Ramos (cell line): ENCODE data around the gene TPST1.
"Not testable (repeated sequence)": the region's sequence is repeated elsewhere in the genome, so short reads cannot be mapped to it uniquely, and the experiment has no call there.

Source experiments
- in situ Hi-C: fragments of 300-500 bp; cut with MboI; formaldehyde crosslinking; loops from one replicate; pipeline ENCODE4 v1.14.3; 2022; ENCODE audit warnings: low sequenced_read_pairs; ENCODE audit not compliant: unreplicated experiment

The TPST1 gene

DNA sequence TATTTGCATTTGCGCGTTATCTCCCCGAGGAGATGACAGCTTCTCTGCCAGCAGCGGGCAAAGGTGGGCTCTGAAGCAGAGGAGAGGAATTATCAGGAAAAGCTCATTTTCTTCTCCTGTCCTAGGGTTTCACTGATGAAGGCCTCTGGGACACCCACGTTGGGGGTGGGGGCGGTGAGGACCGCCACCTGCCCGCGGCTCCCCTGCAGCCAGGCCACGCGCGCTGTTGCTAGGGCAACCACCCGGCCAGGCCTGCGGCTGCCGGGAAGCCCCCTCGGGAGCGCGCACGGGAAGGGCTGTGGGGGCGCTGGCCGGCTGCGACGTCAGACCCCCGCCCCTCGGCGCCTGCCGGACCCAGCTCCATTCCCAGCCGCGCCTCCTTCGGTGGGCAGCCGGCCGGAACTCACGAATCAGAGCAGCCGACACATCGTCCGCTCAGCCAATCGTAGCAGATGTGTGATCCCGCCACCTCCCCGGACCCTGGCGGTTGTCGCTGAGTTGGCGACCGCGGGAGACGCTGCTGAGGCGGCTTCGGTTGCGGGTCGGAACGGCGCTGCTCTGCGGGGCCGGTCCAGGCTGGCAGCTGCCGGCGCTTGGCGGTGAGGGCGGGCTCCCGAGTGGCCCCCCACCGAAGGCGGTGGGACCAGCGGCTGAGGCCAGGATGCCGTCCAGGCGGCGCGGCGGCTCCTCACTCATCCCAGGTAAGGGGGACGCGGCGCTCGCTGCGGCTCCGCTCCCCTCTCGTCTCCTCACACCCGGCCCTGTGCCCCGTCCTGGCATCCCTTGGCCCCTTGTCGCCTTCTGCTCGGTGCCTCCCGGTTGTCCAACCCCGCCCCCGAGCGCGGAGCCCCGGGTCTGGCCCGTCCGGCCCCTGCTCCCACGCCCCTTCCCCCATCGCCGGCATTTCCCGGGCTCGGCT, at the start of gene TPST1:
Gene TPST1 (plus strand): TSS at position 513 of the 919 bp plus-strand sequence. CDS start 35,092 bp downstream, outside the sequence.
- in situ Hi-C loops, result no loop called here

DNA sequence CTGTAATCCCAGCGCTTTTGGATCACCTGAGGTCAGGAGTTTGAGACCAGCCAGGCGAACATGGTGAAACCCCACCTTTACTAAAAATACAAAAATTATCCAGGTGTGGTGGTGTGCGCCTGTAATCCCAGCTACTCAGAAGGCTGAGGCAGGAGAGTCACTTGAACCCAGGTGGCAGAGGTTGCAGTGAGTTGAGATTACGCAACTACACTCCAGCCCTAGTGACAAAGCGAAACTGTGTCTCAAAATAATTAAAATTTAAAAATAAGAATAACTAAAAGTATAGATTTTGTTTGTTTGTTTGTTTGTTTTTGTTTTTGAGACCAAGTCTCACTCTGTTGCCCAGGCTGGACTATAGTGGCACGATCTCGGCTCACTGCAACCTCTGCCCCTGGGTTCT, 49.1 kb upstream of the TPST1 start:
- in situ Hi-C loops, result not testable (repeated sequence)

DNA sequence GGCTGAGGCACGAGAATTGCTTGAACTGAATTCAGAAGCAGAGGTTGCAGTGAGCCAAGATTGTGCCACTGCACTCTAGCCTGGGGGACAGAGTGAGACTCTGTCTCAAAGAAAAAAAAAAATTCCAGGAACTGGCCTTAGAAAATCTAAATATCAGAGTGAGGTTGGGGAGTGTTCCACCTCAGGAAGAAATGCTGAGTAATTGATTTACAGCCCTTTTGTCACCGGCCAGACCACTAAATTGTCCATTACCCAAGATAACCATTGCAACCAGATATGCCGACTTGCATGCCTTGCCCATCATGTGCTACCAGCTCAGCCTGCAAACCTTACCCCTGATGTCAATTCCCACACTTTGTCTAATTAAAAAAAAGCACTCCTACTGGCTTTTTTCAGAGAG, 48.1 kb upstream of the TPST1 start:
- in situ Hi-C loops, result no loop called here

DNA sequence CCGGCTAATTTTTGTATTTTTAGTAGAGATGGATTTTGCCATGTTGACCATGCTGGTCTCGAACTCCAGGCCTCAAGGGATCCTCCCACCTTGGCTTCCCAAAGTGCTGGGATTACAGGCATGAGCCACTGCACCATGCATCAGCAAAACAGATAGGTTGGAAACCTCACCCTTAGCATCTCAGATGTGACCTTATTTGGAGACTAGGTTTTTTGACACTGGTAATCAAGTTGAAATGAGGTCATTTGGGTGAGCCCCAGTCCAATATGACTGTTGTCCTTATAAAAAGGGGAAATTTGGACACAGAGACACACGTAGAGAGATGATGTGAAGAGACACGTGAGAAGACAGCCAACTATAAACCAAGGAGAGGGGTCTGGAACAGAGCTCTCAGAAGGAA, 42.5 kb upstream of the TPST1 start:
- in situ Hi-C loops, result no loop called here

DNA sequence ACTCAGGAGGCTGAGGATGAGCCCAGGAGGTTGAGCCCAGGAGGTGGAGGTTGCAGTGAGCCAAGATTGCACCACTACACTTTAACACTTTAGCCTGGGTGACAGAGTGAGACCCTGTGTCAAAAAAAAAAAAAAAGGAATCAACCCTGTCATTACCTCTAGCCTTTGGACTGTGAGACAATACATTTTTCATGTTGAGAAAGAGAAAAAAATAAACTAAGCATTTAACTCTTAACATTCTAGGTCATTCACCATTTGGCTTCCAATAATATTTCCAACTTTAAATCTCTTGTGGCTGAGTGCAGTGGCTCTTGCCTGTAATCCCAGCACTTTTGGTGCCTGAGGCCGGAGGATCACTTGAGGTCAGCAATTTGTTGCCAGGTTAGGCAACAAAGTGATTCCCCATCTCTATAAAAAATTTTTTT, 41.9 kb upstream of the TPST1 start:
- in situ Hi-C loops, result no loop called here

DNA sequence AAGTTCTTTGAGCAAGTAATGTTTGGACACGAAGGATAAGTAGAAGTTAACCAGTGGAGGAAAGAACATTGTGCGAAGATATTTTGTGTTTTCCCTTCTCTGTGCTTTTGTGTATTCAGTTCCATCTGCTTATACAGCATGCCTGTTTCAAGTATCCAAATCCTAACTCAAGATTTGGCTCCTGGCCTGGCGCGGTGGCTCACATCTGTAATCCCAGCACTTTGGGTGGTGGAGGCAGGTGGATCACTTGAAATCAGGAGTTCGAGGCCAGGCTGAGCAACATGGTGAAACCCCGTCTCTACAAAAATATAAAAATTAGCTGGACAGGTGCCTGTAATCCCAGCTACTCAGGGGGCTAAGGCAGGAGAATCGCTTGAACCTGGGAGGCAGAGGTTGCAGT, 40.8 kb upstream of the TPST1 start:
- in situ Hi-C loops, result no loop called here

DNA sequence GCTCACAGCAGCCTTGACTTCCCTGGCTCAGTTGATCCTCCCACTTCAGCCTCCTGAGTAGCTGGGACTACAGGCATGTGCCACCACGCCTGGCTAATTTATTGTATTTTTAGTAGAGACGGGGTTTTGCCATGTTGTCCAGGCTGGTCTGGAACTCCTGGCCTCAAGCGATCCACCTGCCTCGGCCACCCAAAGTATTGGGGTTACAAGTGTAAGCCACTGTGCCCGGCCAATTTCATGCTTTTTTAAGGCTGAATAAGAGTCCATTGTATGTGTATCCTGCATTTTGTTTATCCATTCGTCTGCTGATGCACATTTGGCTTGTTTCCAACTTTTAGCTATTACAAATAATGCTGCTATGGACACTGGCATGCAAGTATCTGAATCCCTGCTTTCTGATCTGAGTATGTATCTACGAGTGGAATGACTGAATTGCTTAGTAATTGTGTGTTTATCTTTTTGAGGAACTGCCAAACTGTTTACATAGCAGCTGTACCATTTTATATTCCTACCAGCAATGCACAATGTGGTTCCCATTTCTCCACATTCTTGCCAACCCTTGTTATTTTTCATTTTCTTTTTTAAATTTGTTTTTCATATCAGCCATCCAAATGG, 37.3 kb upstream of the TPST1 start:
- in situ Hi-C loops, result no loop called here

DNA sequence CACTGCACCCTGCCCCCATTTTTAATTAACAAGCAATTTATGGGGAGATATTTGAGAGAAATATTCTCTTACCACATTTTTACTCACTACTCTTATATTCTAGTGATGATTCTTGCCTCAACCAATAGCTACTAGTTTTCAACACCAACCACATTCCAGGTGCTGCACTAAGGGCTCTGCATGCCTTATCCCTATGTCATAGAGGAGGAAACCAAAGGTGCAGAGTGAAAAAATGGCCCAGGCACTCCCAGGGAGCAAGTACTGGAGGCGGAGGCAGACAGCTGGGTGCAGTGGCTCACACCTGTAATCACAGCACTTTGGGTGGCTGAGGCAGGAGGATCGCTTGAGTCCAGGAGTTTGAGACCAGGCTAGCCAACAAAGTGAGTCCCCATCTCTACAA, 35.5 kb upstream of the TPST1 start:
- in situ Hi-C loops, result no loop called here

DNA sequence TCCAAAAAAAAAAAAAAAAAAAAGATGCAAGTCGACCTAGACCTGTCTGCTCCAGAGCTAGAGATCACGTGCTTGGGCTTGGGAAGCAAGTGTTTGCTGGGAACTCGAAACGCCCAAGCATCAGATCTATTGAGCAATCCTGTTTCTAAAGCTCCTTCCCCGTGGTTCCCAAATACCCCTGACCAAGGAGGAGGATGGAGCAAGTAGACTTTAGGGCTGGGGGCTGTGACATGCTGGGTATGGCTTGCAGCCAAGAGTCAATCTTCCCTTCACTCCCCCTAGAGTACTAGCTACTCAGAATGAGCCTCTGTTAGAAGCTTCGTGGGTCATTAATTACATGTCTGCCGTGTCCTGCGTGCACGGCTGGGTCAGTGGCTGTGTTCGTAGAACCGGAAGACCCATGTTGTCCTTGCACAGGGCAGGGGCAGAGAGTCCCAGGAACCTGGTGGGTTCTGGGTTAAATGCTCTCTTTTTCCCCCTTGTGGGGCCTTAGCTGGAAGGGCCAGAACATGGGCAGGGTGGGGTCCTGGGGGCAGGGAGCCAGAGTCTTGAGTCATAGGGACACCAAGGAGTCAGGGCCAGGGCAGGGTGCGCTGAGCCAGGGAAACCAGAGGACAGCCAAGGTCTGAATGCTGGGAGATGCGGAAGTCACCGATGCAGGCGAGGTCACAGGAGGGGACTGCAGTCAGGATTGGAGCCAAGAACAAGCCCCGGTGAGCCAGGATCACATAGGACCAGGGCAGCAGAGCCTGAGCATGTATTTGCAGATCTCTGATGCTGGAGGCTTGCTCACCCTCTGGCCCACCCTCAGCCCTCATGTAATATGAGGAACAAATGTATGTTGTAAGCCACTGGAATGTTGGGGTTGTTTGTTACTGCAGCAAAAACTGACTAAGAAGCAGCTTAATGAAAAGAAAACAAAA, 34.6 kb upstream of the TPST1 start:
- in situ Hi-C loops, result no loop called here

DNA sequence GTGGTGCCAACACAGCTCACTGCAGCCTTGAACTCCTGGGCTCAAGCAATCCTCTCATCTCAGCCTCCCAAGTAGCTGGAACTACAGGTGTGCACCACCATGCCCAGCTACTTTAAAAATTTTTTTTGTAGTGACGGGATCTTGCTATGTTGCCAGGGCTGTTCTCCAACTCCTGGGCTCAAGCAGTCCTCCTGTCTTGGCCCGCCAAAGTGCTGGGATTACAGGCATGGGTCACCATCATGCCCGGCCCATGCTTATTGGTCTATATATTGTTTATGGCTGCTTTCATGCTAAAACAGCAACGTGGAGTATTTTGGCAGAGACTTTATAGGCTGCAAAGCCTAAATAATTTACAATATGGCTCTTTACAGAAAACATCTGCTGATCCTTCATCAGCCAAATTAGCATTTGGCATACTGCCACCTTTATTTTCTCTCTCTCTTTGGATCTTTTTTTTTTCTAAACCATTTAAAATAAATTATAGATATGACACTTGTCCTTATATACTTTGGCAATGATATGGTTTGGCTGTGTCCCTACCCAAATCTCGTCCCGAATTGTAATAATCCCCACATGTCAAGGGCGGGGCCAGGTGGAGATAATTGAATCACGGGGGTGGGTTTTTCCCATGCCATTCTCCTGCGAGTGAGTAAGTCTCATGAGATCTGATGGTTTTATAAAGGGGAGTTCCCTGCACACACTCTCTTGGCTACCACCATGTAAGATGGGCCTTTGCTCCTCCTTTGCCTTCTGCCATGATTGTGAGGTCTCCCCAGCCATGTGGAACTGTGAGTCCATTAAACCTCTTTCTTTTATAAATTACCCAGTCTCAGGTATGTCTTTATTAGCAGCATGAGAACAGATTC, 32.4 kb upstream of the TPST1 start:
- in situ Hi-C loops, result not testable (repeated sequence)

DNA sequence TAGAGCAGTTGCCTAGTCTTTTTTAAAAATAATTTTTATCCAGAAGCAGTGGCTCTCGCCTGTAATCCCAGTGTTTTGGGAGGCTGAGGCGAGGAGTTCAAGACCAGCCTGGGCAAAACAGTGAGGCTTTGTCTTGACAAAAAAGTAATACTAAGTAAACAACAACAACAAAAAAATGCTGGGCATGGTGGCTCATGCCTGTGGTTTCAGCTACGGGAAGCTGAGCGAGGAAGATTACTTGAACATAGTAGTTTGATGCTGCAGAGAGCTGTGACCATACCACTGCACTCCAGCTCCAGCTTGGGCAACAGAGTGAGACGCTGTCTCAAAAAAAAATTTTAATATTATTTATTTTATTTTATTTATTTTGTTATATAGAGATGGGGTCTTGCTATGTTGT, 31.3 kb upstream of the TPST1 start:
- in situ Hi-C loops, result no loop called here

DNA sequence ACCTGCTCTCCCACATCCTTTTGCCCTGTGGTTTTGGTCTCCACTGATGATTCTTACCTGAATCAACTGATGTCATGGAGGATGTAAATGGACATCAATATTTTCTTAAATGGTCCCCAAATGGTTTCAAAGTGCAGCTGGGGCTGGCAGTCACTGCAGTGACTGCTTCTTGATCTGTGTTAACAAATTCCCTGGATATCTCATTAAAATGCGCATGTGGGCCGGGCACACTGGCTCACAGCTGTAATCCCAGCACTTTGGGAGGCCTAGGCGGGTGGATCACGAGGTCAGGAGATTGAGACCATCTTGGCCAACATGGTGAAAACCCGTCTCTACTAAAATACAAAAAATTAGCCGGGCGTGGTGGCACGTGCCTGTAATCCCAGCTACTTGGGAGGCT, 30.1 kb upstream of the TPST1 start:
- in situ Hi-C loops, result not testable (repeated sequence)

DNA sequence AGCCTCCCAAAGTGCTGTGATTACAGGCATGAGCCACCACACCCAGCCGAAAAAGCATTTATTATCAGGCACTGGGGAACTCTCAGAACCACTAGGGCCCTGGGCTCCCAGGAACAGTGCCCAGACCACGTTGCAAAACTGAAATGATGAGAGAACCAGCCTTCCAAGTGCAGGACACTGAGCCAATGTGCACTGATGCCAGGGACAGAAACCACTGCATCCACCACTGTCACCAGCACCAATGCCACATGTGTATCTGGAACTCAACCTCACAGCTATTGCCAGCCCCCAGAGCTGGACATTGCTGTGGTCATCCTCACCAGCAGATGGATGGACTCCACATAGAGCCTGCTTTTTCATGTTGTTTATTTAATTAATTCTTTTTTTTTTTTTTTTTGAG, 28.2 kb upstream of the TPST1 start:
- in situ Hi-C loops, result no loop called here

DNA sequence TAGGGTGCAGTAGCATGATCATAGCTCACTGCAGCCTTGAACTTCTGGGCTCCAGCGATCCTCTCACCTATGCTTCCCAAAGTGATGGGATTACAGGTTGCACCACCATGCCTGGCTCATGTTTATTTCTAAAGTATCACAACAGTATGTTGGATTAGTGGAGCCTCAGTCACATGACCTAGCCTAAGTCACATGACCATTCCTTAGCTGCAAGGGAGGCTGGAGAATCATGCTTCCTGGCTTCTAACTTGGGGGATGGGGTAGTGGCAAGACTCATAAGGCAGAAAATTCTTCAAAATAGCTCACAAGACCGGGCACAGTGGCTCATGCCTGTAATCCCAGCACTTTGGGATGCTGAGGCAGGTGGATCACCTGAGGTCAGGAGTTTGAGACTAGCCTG, 26.9 kb upstream of the TPST1 start:
- in situ Hi-C loops, result no loop called here

DNA sequence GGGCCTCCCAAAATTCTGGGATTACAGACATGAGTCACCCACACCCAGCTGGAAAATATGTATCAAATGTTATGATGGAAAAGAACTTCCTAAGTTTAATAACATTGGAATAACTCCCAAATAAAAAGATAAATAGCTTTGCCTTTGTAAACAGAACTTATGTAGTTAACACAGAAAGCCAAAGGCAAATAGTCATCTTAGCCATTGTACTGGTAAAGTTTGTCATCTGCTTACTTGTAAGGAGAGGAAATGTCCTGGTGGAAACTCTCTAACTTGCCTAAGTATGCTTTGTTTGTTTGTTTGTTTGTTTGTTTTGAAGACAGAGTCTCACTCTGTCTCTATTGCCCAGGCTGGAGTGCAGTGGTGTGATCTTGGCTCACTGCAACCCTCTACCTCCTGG, 23.8 kb upstream of the TPST1 start:
- in situ Hi-C loops, result no loop called here

DNA sequence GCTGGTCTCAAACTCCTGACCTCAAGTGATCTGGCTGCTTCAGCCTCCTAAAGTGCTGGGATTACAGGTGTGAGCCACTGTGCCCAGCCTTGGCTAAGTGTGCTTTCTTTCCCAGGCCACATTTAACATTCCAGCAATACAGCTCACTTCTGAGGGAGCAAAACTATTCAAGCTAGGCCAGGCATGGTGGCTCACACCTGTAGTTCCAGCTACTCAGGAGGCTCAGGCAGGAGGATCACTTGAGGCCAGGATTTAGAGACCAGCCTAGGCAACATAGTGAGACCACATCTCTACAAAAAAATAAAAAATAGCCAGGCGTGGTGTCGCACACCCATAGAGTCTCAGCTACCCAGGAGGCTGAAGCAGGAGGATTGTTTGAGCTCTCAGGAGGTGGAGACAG, 23.3 kb upstream of the TPST1 start:
- in situ Hi-C loops, result no loop called here

DNA sequence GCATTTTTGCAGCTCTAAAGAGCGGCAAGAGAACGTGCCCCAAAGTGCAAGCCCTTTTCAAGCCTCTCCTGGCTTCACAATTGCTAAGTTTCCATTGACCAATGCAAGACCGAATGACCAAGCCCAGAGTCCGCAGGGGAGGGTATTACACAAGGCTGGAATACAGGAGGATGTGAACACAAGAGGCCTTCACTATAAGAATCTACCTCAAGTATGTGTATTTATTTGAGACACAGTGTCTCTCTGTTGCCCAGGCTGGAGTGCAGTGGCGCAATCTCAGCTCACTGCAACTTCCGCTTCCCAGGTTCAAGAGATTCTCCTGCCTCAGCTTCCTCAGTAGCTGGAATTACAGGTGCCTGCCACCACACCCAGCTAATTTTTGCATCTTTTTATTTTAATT, 22.2 kb upstream of the TPST1 start:
- in situ Hi-C loops, result no loop called here

DNA sequence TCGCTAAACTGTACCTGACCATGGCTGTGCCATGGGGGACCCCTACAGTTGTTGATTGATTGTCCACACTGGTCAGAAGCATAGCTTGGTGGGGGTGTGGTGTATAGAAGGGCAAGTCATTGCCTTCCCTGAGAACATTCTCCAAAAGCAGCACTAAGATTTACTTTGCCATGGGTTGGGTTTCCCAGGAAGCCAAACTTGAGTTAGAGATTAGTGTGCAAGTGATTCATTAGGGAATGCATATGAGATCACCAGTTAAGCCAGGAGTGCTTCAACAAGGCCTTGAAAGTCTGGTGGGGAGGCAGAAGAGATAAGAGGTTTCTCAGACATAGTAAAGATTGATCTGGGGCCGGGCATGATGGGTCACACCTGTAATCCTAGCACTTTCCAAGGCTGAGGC, 21.4 kb upstream of the TPST1 start:
- in situ Hi-C loops, result no loop called here

DNA sequence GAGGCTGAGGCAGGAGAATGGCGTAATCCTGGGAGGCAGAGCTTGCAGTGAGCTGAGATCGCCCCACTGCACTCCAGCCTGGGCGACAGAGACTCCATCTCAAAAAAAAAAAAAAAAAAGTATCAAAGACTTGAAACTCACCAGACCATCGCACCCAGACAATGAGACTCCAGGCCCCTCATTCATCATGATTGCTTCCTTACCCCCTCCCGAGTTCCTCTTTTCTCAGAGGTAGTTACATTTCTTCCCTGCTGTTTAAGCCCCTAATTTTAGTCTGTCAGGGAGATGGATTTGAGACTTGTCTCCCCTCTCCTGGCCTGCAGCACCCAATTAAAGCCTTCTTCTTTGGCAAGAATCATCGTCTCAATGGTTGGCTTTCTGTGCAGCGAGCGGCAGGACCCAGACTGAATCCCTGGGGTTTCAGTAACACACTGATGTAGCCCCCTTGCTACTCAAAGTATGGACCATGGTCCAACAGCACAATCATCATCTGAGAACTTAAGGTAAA, 19.4 kb upstream of the TPST1 start:
- in situ Hi-C loops, result no loop called here

DNA sequence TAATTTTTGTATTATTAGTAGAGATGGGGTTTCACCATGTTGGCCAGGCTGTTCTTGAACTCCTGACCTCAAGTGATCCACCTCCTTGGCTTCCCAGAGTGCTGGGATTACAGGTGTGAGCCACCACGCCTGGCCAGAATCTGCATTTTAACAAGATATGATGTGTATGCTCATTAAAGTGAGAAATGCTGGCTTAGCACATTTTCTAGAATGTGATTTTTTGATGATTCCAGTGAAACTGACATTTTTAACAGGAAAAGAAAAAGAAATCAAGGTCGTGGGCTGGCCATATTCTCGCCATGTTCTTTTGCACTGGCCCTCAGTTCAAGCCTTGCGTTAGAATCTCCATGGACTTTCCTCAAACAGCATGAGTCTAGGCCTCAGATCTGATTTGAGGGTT, 18.1 kb upstream of the TPST1 start:
- in situ Hi-C loops, result no loop called here
